NCI-H748 treated with DMSO at 0.1 percent for 48 hours (cell line): ENCODE data around the gene CEP89.
"Not testable (repeated sequence)": the region's sequence is repeated elsewhere in the genome, so short reads cannot be mapped to it uniquely, and the experiment has no call there.

Experiments
- DNase-seq: peaks from one replicate; lab custom pipeline; 2025; lab: John Stamatoyannopoulos, UW

The CEP89 gene

GRCh38 chr19:32891609-32892008, 80.1 kb downstream of the CEP89 start:
- no peak for DNase-seq

- DNase-seq = no peak
These were observed 80.9 kb downstream of the CEP89 start for GRCh38 chr19:32890841-32891240.

GRCh38 chr19:32890326-32890725, 81.4 kb downstream of the CEP89 start:
- DNase-seq = no peak

- DNase-seq = no peak
These were observed 82.4 kb downstream of the CEP89 start for GRCh38 chr19:32889137-32889934.

- DNase-seq = no peak
These were observed 84.1 kb downstream of the CEP89 start for GRCh38 chr19:32887572-32888215.

GRCh38 chr19:32886241-32886640, 85.5 kb downstream of the CEP89 start:
- no peak for DNase-seq

GRCh38 chr19:32885255-32885654, 86.5 kb downstream of the CEP89 start:
- DNase-seq = not testable (repeated sequence)

GRCh38 chr19:32881766-32882165, 90.0 kb downstream of the CEP89 start:
- DNase-seq = no peak

GRCh38 chr19:32880622-32881021, 91.1 kb downstream of the CEP89 start:
- no peak for DNase-seq

GRCh38 chr19:32879741-32880140, 92.0 kb downstream of the CEP89 start:
- DNase-seq = no peak

- DNase-seq = no peak
These were observed 92.8 kb downstream of the CEP89 start for GRCh38 chr19:32878988-32879387.

GRCh38 chr19:32877977-32878745, 93.6 kb downstream of the CEP89 start:
- no peak for DNase-seq

- DNase-seq = no peak
These were observed 94.3 kb downstream of the CEP89 start for GRCh38 chr19:32877323-32877912.

- DNase-seq = no peak
These were observed 94.9 kb downstream of the CEP89 start for GRCh38 chr19:32876919-32877285.

- no peak for DNase-seq
These were observed 95.4 kb downstream of the CEP89 start for GRCh38 chr19:32876236-32876918.

GRCh38 chr19:32875428-32875827, 96.3 kb downstream of the CEP89 start:
- DNase-seq = no peak

- no peak for DNase-seq
These were observed 97.2 kb downstream of the CEP89 start for GRCh38 chr19:32874605-32875004.

GRCh38 chr19:32873247-32873959, 98.4 kb downstream of the CEP89 start:
- no peak for DNase-seq

GRCh38 chr19:32872391-32872790, 99.4 kb downstream of the CEP89 start:
- DNase-seq = no peak

- DNase-seq = no peak
These were observed 100.7 kb downstream of the CEP89 start for GRCh38 chr19:32870981-32871451.

GRCh38 chr19:32869966-32870573, 101.7 kb downstream of the CEP89 start:
- DNase-seq = no peak
